Spleen (tissue), 7 donors: Measurements from ENCODE around the gene FSCN2.

Experiments used
- POLR2A ChIP-seq, 3 donors: fragments of 450-650 bp; IDR thresholded peaks; one replicate each; pipeline ENCODE4 v1.5.1; 2017; ENCODE audit warnings: antibody characterized with exemption in 3 of 3, mild to moderate bottlenecking in 1 of 3
- POLR2AphosphoS5 ChIP-seq, 3 donors: sonication (generic); formaldehyde crosslinking; IDR thresholded peaks; one replicate each; pipeline ENCODE4 v1.5.1; 2017; ENCODE audit warnings: antibody characterized with exemption in 3 of 3
- TF ChIP-seq, protein P1 (sequence below), 11 experiments: fragments of 200-600 bp in 7 of 11; fragments of 450-650 bp in 4 of 11; sonication (generic) in 4 of 11; IDR thresholded peaks in 8 of 11; conservative IDR thresholded peaks in 3 of 11; 1 replicate in 7 of 11; 2 replicates in 4 of 11; pipeline versions ENCODE4 v1.4.0 to v1.8.0; 2016 to 2021; ENCODE audit warnings: antibody characterized with exemption in 11 of 11, inconsistent platforms in 4 of 11, mild to moderate bottlenecking in 1 of 11
- donor health status: DM: no; HTN: no; CAD: no; lungs with moderate emphysema.
- donor health status: DM: no; HTN: no; CAD: no.
- donor health status: DM: no; HTN: no; CAD: no.

DNA sequence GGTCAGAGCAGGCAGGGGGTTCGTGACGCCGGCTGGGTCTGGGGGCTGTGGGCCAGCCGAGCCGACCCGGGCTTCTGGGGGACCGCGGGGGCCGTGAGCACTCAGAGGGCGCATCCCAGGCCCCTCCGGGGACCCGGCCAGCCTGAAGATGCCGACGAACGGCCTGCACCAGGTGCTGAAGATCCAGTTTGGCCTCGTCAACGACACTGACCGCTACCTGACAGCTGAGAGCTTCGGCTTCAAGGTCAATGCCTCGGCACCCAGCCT, 140 bp downstream of the FSCN2 start:
- TF ChIP-seq, protein P1, sequence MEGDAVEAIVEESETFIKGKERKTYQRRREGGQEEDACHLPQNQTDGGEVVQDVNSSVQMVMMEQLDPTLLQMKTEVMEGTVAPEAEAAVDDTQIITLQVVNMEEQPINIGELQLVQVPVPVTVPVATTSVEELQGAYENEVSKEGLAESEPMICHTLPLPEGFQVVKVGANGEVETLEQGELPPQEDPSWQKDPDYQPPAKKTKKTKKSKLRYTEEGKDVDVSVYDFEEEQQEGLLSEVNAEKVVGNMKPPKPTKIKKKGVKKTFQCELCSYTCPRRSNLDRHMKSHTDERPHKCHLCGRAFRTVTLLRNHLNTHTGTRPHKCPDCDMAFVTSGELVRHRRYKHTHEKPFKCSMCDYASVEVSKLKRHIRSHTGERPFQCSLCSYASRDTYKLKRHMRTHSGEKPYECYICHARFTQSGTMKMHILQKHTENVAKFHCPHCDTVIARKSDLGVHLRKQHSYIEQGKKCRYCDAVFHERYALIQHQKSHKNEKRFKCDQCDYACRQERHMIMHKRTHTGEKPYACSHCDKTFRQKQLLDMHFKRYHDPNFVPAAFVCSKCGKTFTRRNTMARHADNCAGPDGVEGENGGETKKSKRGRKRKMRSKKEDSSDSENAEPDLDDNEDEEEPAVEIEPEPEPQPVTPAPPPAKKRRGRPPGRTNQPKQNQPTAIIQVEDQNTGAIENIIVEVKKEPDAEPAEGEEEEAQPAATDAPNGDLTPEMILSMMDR (IDR thresholded peaks at IDR 0.05 in 8 of 11, conservative IDR thresholded peaks at IDR 0.05 in 3 of 11): no peak
- TF ChIP-seq POLR2AphosphoS5 (IDR thresholded peaks at IDR 0.05): no peak
- no peak for TF ChIP-seq POLR2A (IDR thresholded peaks at IDR 0.05)
